Lung (tissue), 12 donors: Measurements from ENCODE around the gene ABCC11. TPM values are rescaled to one million over a fixed set of nuclear protein-coding genes. Genes with fewer than 3 reads are reported as not detected.
A peak's percentile ranks its signal among the peaks of the same experiment; 100 is the strongest.

Experiments used
- ATAC-seq: fragments of 200-7000 bp; cut with Tn5 transposase; one replicate; pipeline ENCODE4 v1.9.1; 2020; ENCODE audit warnings: moderate number of reproducible peaks; ENCODE audit not compliant: insufficient read depth, low FRiP score
- DNase-seq, 3 donors: peaks; one replicate each; pipeline ENCODE4 v3.0.0-alpha.2; 2013 to 2017
- H3K27ac ChIP-seq, 2 donors: one replicate each; pipeline ENCODE4 v1.5.1; 2013; ENCODE audit warnings: mild to moderate bottlenecking in 2 of 2, moderate library complexity in 2 of 2, control low read depth in 1 of 2, inconsistent platforms in 1 of 2, low read depth in 1 of 2, low read length in 1 of 2
- H3K27me3 ChIP-seq, 3 donors: one replicate each; pipeline ENCODE4 v1.5.1; 2013; ENCODE audit warnings: low read length in 2 of 3; ENCODE audit not compliant: control insufficient read depth in 3 of 3, insufficient read depth in 3 of 3
- H3K36me3 ChIP-seq, 4 donors: one replicate each; pipeline ENCODE4 v1.5.1; 2013; ENCODE audit warnings: low read length in 4 of 4, mild to moderate bottlenecking in 1 of 4, moderate library complexity in 1 of 4; ENCODE audit not compliant: control insufficient read depth in 4 of 4, insufficient read depth in 4 of 4
- H3K4me1 ChIP-seq, 5 donors: one replicate each; pipeline ENCODE4 v1.5.1; 2013; ENCODE audit warnings: low read length in 5 of 5, mild to moderate bottlenecking in 2 of 5, moderate library complexity in 1 of 5; ENCODE audit not compliant: control insufficient read depth in 5 of 5, insufficient read depth in 5 of 5
- H3K4me3 ChIP-seq: one replicate; pipeline ENCODE4 v1.5.1; 2013; ENCODE audit warnings: mild to moderate bottlenecking, control low read depth, moderate library complexity
- H3K9ac ChIP-seq, 2 donors: one replicate each; pipeline ENCODE4 v1.5.1; 2013; ENCODE audit warnings: low read length in 2 of 2, control low read depth in 1 of 2; ENCODE audit not compliant: insufficient read depth in 1 of 2
- H3K9me3 ChIP-seq, 4 donors: one replicate each; pipeline ENCODE4 v1.5.1; 2013; ENCODE audit warnings: low read length in 3 of 4, mild to moderate bottlenecking in 1 of 4, moderate library complexity in 1 of 4; ENCODE audit not compliant: control insufficient read depth in 4 of 4, insufficient read depth in 3 of 4
- WGBS, 2 donors: extraction: QIAGEN DNeasy Blood & Tissue Kit; methylation state at CpG; one replicate each; pipeline ENCODE4 v1.1.7; 2013; 5-methylcytosine and 5-hydroxymethylcytosine counted together
- polyA plus RNA-seq, 2 donors: library from polyadenylated mRNA; stranded (reverse); fragments of 200-250 nt; gene quantifications; one replicate each; pipeline ENCODE4 v1.2.1, GENCODE V29; 2013
- total RNA-seq, 2 donors: library from RNA; depleted of rRNA in 1 of 2; stranded (reverse); fragments of >200 nt in 1 of 2; gene quantifications; one replicate each; pipeline ENCODE4 v1.2.1, GENCODE V29; 2014 to 2021
- TF ChIP-seq, protein P1 (sequence below): IDR thresholded peaks from 2 replicates; pipeline ENCODE4 v1.5.1; 2012; ENCODE audit warnings: mild to moderate bottlenecking; ENCODE audit errors: control extremely low read depth, extremely low read depth
- donor health status: control.
- donor health status: control.
- donor health status: Bipolar disorder and iron deficiency.
- donor health status: healthy.
- donor health status: DM: yes; HTN: yes; CAD: no.

The ABCC11 gene
- total and polyA plus RNA-seq, 4 donors = 0.08 to 1.3 (median 0.25) TPM

GRCh38 chr16:48292452-48292851 is 45.1 kb upstream of the ABCC11 start:
- Histone ChIP-seq H3K36me3 (peaks cover 16 to 18% (median 17%) of the 10 kb centered on the region in 4 donors), H3K4me3 (no peak overlapping the region), H3K9me3 (peaks cover 0 to under 1% (median 0%) of the 10 kb centered on the region in 4 donors), H3K27ac (no peak overlapping the region), H3K27me3 (no peaks in the 10 kb centered on the region), H3K9ac (no peak overlapping the region), H3K4me1 (peaks cover 0 to 3% (median 0%) of the 10 kb centered on the region in 5 donors)
- ATAC-seq (no peak), DNase-seq (peak in 1 of 3 donors; percentile 20)
- TF ChIP-seq, protein P1, sequence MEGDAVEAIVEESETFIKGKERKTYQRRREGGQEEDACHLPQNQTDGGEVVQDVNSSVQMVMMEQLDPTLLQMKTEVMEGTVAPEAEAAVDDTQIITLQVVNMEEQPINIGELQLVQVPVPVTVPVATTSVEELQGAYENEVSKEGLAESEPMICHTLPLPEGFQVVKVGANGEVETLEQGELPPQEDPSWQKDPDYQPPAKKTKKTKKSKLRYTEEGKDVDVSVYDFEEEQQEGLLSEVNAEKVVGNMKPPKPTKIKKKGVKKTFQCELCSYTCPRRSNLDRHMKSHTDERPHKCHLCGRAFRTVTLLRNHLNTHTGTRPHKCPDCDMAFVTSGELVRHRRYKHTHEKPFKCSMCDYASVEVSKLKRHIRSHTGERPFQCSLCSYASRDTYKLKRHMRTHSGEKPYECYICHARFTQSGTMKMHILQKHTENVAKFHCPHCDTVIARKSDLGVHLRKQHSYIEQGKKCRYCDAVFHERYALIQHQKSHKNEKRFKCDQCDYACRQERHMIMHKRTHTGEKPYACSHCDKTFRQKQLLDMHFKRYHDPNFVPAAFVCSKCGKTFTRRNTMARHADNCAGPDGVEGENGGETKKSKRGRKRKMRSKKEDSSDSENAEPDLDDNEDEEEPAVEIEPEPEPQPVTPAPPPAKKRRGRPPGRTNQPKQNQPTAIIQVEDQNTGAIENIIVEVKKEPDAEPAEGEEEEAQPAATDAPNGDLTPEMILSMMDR = no peak
- WGBS, 2 donors = 68 to 75% methylated on average over 2 of the region's 2 CpGs

DNA sequence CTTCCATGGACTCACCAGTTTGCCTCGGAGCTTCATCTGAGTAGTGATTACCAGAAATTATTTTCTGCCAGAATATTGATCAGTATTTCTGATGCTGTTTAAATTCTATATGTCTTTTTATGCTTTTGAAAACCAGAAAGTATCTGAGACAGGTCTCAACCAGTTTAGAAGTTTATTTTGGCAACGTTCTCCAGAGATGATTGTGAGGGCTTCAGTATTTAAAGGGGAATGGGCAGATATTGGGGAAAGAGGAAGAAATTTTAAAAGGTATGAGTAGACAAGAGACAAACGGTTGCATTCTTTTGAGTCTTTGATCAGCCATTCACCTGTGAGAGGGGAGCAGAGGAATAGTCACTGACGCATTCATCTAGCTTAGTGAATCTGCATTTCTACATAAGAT is 44.4 kb upstream of the ABCC11 start:
- Histone ChIP-seq H3K9ac (no peak overlapping the region), H3K27me3 (no peaks in the 10 kb centered on the region), H3K36me3 (peaks cover 15 to 25% (median 21%) of the 10 kb centered on the region in 4 donors), H3K4me3 (no peak overlapping the region), H3K27ac (no peak overlapping the region), H3K9me3 (peaks cover 3 to 7% (median 5%) of the 10 kb centered on the region in 4 donors), H3K4me1 (peaks cover 0 to 3% (median 0%) of the 10 kb centered on the region in 5 donors)
- WGBS, 2 donors = 85 to 90% methylated on average over 4 of the region's 4 CpGs
- ATAC-seq (no peak), DNase-seq (no peak)
- TF ChIP-seq, protein P1 = no peak

DNA sequence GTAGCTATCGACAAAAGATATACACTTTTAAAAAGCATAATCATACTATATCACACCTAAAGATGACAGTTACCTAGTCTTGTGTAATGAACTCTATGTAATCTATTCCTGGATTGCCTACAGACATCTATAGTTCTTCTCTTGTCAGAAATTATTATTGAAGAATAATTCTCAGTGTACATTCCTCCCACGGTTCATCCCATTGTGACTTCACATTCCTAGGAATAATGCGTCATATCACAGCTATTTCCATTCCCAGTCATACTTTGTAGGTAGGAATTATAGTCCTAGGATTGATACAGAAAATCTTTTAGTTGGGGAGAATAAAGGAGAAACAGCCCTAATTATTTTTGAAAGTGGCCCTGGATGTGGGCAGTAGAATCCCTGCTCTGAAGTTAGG is 44.0 kb upstream of the ABCC11 start:
- WGBS, 2 donors = 95 to 98% methylated on average over 3 of the region's 3 CpGs
- no peak for ATAC-seq
- no peak for DNase-seq

More for the DNA sequence above, 44.0 kb upstream of the ABCC11 start:
- no peak overlapping the region for H3K27ac ChIP-seq
- peaks cover 4 to 7% (median 6%) of the 10 kb centered on the region in 4 donors for H3K9me3 ChIP-seq
- TF ChIP-seq, protein P1 = no peak
- no peaks in the 10 kb centered on the region for H3K27me3 ChIP-seq
- peaks cover 0 to 4% (median 0%) of the 10 kb centered on the region in 5 donors for H3K4me1 ChIP-seq
- no peak overlapping the region for H3K4me3 ChIP-seq
- no peak overlapping the region for H3K9ac ChIP-seq
- peaks cover 16 to 28% (median 22%) of the 10 kb centered on the region in 4 donors for H3K36me3 ChIP-seq
